Activated CD8-positive, alpha-beta memory T cell treated with anti-CD3 and anti-CD28 coated beads, Interleukin-2, amount 50 U/mL, for 4 hours (primary cell): ENCODE measurements around the gene FARS2.
A peak's percentile ranks its signal among the peaks of the same experiment; 100 is the strongest.

ENCODE experiments used
- DNase-seq: peaks from one replicate; pipeline ENCODE4 v3.0.0-alpha.2; 2020

FARS2 gene

DNA sequence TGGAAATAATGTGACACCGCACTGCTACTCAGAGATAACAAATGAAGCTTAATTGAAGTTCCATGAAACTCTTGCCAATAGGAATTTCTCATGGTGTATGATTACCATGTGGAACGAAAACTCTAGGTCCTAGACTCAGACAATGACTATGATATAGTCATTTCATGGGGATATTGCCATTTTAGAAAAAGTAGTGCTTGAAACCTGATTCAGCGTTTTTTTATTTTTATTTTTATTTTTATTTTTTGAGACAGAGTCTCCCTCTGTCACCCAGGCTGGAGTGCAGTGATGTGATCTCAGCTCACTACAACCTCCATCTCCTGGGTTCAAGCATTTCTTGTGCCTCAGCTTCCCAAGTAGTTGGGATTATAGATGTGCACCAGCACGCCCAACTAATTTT, 253.9 kb downstream of the FARS2 start:
- DNase-seq, result no peak

DNA sequence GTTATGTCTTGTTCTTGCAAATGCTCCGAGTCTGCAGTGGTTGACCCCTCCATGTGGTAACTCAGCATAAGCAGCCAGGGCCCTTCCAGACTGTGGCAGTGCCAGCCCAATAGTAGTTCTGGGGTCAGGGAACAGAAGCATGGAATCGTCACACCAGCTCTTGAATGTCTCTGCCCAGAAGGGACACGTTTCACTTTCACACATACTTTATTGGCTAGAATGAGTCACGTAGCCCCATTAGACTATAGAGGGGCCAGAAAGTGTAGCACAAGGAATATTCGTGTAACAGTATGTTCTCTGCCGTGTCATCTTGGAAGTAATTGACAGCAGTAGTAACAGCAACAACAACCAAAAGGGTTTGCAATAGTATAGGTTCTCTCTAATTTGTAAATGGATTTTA, 254.7 kb downstream of the FARS2 start:
- no peak for DNase-seq

DNA sequence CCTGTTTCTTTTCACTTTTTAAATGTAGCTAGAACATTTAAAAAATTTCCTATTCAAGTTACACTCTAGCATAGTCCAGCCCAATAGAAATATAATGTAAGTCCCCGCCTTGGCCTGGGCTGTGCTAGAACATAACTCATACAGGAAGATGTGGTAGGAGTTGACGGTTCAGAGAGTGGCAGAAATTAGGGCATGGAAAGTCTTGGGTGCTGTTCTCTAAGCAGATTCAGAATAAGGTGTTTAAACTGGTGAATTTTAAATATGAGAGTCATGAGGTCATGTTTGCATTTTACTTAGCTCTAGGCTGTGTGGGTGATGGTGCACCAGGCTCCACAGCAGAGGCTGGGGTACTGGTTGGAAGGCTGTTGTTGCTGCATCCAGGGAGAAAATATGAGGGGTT, 256.5 kb downstream of the FARS2 start:
- DNase-seq, result peak; percentile 25

DNA sequence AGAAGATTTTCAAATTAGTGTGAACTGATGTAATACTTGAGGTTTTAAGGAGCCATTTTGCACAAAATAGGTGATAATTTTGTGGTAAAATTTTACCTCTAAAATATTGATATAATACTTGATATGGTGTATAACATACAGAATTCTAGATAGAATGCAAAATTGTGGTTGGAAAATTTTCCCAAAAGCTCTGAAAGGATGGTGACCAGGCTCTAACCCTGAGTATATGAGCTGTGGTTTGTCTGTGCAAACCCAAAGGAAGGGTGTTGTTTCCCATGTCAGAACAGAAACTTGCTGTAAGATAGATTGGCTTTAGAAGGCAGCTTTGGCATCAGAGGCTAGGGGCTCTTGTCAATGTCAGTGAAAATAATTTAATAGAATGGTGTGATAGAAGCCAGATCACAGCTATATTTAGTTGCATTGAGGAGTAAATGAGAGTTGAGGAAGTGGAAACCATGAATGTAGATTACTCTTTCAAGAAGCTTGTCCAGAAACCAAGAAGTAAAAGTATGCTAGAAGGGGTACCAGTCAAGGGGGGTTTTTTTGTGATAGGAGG, 257.7 kb downstream of the FARS2 start:
- no peak for DNase-seq

DNA sequence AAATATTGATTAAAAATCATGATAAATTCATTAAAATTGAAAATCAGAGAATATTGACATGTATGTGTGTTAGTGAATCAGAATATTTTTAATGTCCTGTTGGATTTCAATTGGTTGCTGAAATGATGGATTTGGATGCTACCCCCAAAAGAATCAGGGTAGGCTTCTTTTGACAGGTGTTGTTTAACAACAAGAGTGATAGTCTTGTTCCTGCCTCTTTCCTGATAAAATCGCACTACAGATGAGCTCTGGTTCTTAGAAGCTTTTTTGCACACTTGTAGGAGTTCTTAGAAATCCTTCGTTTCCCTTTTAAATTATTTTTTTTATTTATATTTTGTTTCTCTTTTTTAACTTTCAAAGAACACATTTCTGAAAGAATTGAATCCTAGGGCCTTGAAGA, 259.5 kb downstream of the FARS2 start:
- DNase-seq, result no peak

DNA sequence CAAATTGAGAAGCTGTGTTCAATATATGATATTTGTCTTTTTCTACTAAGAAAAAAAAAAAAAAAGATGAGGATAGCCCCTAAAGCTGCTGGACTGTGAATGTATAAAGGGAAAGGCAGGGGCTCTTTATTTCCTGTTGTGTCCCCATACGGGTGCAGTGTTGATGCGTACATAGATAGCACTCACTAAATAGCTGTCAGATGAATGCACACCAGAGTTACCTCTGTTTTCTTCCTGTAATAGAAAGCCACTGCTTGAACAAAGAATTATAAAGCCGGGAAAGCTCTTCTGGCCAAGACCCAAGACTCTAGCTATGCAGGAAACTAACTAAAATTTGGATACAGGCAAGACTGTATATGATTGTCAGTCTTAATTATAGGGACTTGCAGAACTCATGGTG, 260.0 kb downstream of the FARS2 start:
- DNase-seq, result no peak

DNA sequence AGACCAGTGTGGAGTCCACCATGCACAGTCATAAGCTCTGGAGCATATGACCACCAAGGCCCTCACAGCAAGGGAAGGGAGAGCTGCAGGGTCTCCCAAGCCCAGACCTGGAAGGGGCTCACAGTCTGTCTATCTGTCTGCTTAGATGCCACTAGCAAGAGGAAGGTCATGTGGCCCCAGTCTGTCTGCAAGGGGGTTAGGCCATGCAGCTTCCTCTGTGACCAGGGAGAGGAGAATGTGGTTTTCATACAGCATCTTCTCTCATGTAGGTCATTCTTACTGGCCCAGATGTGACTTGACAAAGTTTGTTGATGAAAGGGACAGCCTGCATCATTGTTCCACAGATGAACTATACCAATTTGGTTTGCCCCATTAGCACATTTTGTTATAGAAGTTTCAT, 260.8 kb downstream of the FARS2 start:
- no peak for DNase-seq

DNA sequence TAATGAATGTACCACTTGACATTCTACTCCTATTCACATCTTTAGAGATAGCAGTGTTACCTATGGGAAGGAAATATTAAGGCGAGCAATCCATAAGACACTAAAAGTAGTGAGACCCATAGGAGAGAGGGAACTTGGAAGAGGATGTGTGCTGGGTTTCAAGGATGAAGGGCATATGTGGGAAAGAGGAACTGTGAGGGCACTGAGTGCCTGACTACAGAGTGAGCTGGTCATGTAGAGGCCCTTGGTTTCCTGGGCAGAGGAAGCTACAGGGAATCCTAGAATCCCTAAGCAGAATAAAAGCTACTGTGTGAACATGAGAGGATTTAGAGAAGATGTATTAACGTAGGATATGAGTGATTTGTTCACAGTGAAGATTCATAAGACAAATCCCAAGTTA, 262.8 kb downstream of the FARS2 start:
- DNase-seq, result no peak

DNA sequence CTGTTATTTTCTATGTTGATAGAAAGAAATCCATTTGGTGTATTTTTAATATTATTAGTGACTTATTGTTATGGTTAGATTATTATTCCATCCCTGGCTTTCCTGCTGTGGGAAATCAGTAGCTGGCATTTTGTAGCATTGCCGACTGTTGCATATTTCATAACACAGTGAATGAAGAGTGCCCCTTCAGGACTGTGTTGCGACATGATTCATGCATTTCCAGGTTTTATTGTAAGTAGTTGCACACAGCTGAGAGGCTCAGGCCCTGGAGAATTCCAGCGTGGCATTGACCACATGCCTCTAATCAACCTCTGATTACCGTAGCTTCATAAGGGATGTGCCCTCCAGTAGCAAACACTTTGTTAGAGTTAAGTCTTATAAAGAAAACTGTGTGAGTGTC, 263.9 kb downstream of the FARS2 start:
- DNase-seq, result no peak

DNA sequence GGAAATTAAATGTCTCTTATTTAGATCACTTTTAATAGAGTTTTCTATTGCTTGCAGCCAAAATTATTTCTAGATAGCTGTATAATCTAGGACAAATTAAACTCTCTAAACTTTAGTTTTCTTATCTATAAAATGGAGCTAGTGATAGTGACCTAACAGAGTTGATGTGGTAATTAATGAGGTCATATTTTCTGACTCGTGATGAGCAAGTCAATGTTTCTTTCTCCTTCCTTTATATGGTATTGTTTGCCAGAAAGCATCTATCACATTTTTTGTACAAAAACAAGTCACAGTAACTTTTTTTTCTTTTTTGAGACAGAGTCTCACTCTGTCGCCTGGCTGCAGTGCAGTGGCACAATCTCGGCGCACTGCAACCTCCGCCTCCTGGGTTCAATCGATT, 267.7 kb downstream of the FARS2 start:
- DNase-seq, result no peak

DNA sequence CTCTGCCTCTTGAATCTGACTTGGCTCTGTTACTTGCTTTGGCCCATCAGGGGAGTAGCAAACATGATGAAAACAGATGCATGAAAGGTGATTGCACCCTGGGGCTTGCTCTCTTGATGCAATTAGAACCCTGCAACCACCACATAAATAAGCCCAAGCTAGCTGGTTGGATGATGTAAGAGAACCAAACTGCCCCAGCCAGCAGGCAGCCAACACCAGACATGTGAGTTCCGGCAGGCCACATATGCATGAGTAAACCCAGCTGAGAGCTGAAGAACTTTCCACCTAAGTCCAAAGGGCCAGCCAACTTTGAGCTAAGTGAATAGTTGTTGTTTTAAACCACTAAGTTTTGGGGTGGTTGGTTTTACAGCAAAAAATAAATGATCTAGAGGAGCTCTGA, 268.4 kb downstream of the FARS2 start:
- no peak for DNase-seq

DNA sequence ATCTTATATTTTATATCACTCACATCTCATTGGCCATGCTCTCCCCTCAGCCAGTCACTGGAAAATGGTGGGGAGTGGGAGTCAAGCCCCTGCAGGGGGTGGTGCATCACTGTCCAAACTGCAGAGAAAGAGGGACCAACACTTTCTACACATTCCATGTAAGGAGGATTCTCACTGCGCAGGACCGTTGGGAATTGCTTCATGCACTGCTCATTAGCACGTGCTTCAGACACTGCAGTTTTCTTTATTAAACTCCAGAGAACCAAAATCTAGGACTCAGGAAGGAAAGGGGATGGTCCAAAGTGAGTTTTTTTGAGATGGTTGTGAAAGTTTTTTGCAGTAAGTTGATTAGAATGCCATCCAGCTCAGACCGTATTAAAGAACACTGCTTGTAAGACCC, 269.8 kb downstream of the FARS2 start:
- DNase-seq, result no peak

DNA sequence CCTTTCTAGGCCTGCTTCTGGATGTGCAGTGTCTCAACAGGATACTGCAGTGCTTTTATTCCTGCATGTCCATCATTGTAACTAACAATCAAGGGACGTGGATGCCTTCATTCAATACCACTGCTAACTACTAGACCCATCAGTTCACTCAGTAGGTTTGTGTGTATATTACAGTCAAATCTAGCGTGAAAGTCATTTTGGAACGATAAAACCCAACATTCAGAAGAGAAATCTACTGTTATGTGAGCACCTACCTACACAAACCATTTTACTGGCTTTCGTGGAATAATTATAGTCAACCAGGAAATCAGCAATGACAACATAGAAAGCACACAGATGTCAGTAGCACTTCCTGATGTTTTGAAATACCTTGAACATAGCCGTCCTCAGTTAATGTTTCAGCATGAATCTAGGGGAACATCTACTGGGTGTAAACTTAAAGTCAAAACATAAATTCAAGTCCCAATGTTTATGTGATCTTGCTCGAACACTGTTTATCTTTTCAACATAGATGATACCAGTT, 270.6 kb downstream of the FARS2 start:
- no peak for DNase-seq

DNA sequence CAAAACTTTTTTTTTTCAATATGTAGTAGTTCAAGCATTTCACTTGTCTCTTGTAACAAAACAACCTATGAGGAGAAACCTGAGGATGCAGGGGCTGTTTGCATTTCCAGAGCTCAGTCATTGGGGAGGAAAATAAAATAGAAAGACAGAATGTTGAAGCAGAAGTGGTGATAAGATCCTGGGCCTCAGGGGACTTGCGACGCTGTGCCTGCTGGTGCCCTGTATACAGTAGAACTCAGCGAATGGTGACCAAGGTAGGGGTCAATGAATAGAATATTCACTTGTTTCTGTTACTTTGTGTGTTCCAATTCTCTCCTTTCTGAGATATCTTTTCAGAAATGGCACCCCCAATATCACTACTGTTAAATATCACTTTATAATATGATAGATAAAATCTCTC, 271.6 kb downstream of the FARS2 start:
- DNase-seq, result no peak

DNA sequence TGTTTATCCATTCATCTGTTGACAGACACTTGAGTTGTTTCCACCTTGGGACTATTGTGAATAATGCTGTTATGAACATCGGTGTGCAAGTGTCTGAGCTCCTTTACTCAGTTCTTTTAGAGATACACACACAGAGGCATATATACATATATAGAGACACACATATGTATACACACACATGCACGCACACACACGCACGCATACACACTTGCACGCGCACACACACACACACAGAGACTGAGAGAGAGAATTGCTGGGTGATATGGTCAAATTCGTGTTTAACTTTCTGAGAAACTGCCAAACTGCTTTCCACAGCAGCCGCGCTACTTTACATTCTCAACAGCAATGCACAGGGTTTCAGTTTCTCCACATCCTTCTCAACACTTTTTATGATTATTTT, 273.3 kb downstream of the FARS2 start:
- DNase-seq, result no peak

DNA sequence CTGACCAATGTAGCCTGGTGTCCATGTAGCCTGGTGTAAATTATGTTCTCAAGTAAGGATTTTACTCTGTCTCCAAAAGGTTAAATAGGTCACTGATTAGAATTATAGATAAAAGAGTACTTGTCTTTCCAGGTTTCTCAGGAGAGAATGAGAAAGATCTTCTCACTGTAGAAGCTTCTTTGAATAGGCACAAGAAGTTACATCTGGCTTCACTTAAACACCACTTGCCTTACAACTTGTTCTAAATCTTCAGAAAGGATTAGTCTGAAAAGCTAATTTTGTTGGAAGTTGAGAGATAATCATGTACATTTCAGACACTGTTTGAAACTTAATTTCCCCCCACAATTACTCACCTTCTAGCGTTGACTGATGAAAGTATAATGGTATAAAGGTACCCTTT, 275.3 kb downstream of the FARS2 start:
- no peak for DNase-seq

DNA sequence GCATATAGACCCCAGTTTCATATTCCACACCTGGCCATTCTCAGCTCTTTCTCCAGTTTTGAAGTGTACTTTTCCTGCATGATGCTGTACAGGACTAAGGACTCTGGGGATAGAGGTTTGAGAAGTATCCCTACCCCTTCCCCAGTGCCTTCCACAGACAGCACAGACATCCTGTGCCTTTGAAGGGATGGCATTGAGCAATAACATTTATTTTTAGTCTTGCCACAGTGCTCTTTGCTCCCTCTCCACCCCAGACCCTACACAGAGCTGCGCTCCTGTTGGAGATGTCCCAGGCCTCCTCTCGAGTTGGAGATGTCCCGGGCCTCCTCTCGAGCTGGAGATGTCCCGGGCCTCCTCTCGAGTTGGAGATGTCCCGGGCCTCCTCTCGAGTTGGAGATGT, 275.8 kb downstream of the FARS2 start:
- DNase-seq, result no peak

DNA sequence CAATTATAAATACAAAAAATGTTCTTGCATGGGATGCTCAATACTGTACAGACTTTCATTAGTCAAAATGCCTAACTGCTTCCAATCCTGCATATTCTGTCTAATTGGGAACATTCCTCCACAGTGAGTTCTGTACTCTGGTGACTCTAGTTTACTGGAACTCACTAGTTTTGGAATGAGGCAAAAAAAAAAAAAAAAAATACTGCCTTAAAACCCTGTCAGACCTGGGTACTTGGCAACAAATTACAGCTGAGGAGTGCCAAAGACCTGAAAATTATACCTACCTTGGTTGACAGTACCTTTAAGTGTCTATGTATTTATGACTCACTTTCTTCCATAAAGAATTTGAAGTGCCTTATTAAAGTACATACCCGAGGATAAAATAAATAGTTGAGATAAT, 276.7 kb downstream of the FARS2 start:
- no peak for DNase-seq

DNA sequence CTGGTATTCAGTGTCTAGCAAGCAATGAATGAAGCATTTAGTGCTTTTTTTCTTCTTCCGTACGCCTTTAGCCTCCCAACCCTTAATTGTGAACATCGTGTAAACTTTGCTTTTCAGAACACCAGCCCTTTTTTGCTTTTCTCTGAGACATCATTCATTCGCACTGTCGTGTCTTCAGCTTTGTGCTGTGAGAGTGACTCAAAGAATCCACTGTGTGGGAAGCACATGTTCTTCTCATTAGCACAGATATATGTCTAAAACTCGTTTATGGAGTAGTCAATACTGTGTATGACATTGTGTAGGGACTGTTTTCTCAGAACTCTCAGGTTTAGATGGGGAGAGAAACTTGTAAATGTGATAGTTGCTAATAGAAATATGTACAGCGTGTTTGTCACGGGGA, 279.1 kb downstream of the FARS2 start:
- no peak for DNase-seq

DNA sequence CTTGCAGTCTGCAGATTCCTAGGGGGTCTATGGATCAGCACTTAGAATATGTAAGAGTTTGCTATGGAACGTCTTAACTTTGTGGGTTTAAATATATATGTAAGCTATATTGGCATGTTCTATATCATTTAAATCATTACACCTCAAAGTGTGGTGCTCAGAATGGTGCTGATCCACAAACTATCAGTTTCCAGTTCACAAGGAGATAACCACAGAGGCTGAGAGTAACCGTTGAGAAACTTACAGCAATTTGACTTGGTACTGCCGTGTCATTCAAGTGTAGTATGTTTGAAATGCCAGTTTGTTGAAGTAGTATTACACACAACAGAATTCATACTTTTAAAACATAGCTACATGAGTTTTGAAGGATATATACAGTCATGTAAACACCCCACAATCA, 279.7 kb downstream of the FARS2 start:
- no peak for DNase-seq

DNA sequence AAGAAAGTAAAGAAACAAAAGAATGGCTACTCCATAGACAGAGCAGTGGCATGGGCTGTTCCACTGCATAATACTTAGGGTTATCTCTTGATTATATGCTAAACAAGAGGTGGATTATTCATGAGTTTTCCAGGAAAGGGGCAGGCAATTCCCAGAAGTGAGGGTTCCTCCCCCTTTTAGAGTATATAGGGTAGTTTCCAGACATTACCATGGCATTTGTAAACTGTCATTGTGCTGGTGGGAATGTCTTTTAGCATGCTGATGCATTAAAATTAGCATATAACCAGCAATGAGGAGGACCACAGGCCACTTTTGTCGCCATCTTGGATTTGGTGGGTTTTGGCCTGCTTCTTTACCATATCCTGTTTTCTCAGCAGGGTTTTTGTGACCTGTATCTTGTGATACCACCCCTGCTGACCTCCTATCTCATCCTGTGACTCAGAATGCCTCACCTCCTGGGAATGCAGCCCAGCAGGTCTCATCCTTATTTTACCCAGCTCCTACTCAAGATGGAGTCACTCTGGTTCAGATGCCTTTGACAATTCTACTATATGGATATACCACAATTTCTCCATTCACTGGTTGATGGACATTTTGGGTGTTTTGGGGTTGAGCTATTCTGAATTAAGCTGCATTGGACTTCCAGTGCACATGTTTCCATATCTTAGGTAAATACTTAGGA, 280.6 kb downstream of the FARS2 start:
- no peak for DNase-seq

DNA sequence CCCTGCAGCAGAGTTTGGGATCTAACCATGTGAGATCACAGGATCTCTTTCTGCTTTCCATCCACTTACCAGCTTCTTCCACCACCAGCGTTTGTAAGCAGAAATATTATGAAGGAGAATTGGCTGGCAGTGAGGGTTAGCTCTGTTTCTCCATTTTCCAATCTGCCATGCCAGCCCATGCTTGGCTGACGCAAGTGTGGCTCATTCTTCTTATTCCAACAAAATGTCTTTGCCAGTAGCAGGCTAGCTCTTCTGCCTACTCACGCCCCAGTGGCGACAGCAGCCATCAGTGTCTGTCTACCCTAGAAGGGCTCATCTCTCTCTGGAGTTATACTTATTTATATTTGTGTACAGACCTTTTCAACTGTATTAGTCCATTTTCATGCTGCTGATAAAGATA, 286.2 kb downstream of the FARS2 start:
- no peak for DNase-seq

DNA sequence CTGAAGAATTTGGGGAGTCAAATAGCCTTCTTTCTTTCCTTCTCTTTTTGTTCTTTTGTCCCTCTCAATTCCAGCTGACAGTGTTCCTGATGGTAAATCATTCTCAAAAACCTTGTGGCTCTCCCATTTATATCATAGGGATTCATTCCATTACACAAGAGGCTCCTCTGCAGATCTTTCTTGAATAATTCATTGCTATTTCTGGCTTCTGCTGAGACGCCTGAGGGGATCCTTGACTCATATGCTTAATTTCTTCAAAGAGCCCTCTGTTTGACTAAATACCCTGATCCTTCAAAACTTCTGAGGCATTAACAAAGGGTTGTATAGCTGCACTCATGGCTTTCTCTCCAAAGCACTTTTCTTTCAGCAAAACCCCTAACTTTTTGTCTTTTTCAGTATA, 289.3 kb downstream of the FARS2 start:
- DNase-seq, result no peak

DNA sequence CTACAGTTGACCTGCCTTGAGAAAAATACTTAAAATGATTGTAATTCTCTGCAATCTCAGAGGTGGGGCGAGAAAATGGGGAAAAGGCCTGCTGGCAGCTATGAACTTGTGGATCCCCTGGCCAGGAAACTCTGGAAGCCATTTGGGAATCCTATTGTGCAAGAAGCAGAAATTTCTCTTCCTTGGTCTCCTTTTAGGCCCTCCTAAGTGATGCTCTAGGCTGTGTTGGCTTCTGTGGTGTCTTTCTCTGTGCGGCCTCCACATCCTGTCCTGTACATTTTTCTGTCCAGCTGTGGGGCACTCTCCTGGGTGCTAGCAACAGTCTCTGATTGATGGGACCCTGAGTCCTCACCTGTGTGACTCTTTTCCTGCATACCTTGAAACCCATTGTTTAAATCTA, 290.9 kb downstream of the FARS2 start:
- DNase-seq, result no peak

DNA sequence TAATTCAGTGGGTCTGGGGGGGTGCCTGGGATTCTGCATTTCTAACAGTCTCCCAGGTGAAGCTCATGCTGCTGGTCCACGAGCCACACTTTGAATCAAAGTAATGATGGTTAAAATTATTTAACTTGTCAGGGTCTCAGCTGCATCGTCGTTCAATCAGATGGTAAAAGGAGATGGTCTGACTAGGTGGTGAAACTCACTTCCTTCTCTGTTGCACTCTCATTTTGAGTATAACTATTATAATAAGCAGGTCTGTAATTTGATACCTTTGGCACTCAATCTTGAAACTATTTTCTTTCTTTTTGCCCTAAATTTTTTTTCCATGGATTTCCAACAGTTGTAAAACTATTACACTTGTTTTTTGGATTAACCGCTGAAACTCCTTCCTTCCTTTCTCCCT, 292.5 kb downstream of the FARS2 start:
- no peak for DNase-seq
